RWPE2 (cell line): ENCODE data around the gene SART3.
"Not testable (repeated sequence)": the region's sequence is repeated elsewhere in the genome, so short reads cannot be mapped to it uniquely, and the experiment has no call there.

Source experiments
- ATAC-seq: fragments of 200-7000 bp; cut with Tn5 transposase; 3 replicates; pipeline ENCODE4 v1.9.1; 2021; ENCODE audit warnings: low read depth
- DNase-seq: peaks from one replicate; pipeline ENCODE4 v3.0.0-alpha.2; 2020; ENCODE audit warnings: low spot score
- H3K27ac ChIP-seq: fragments of 450-650 bp; 2 replicates; pipeline ENCODE4 v1.5.1; 2017; ENCODE audit warnings: mild to moderate bottlenecking; ENCODE audit not compliant: poor library complexity, severe bottlenecking
- H3K27me3 ChIP-seq: fragments of 250-450 bp; sonication (Bioruptor Pico); 2 replicates; pipeline ENCODE4 v1.5.1; 2021; ENCODE audit warnings: mild to moderate bottlenecking, moderate library complexity; ENCODE audit not compliant: insufficient read depth, poor library complexity, severe bottlenecking
- H3K36me3 ChIP-seq: fragments of 250-450 bp; sonication (Bioruptor Pico); 2 replicates; pipeline ENCODE4 v1.5.1; 2020; ENCODE audit warnings: low read depth, mild to moderate bottlenecking, moderate library complexity
- H3K4me1 ChIP-seq: fragments of 250-450 bp; sonication (Bioruptor Pico); 2 replicates; pipeline ENCODE4 v1.5.1; 2021; ENCODE audit warnings: mild to moderate bottlenecking, moderate library complexity; ENCODE audit not compliant: insufficient read depth, poor library complexity, severe bottlenecking
- H3K4me3 ChIP-seq: fragments of 250-450 bp; sonication (Bioruptor Pico); 2 replicates; pipeline ENCODE4 v1.5.1; 2021; ENCODE audit warnings: mild to moderate bottlenecking, moderate library complexity; ENCODE audit not compliant: severe bottlenecking
- H3K9me3 ChIP-seq: fragments of 250-450 bp; sonication (Bioruptor Pico); 2 replicates; pipeline ENCODE4 v1.5.1; 2021; ENCODE audit warnings: mild to moderate bottlenecking, moderate library complexity; ENCODE audit not compliant: severe bottlenecking
- TF ChIP-seq, protein P1 (sequence below): fragments of 450-650 bp; IDR thresholded peaks from one replicate; pipeline ENCODE4 v1.5.1; 2017; ENCODE audit warnings: mild to moderate bottlenecking, moderate library complexity; ENCODE audit not compliant: poor library complexity, severe bottlenecking

The SART3 gene

GRCh38 chr12:108592033-108592909, 31.3 kb upstream of the SART3 start:
- DNase-seq (no peak), ATAC-seq (no peak)
- Histone ChIP-seq H3K4me3 (no peak overlapping the region), H3K27me3 (no peaks in the 10 kb centered on the region), H3K27ac (no peak overlapping the region), H3K36me3 (no peaks in the 10 kb centered on the region), H3K9me3 (no peaks in the 10 kb centered on the region), H3K4me1 (no peaks in the 10 kb centered on the region)
- TF ChIP-seq, protein P1, sequence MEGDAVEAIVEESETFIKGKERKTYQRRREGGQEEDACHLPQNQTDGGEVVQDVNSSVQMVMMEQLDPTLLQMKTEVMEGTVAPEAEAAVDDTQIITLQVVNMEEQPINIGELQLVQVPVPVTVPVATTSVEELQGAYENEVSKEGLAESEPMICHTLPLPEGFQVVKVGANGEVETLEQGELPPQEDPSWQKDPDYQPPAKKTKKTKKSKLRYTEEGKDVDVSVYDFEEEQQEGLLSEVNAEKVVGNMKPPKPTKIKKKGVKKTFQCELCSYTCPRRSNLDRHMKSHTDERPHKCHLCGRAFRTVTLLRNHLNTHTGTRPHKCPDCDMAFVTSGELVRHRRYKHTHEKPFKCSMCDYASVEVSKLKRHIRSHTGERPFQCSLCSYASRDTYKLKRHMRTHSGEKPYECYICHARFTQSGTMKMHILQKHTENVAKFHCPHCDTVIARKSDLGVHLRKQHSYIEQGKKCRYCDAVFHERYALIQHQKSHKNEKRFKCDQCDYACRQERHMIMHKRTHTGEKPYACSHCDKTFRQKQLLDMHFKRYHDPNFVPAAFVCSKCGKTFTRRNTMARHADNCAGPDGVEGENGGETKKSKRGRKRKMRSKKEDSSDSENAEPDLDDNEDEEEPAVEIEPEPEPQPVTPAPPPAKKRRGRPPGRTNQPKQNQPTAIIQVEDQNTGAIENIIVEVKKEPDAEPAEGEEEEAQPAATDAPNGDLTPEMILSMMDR = no peak

GRCh38 chr12:108591267-108591980, 30.5 kb upstream of the SART3 start:
- no peaks in the 10 kb centered on the region for H3K4me1 ChIP-seq
- H3K27ac ChIP-seq = no peak overlapping the region
- no peaks in the 10 kb centered on the region for H3K36me3 ChIP-seq
- H3K4me3 ChIP-seq = no peak overlapping the region
- ATAC-seq = no peak
- no peaks in the 10 kb centered on the region for H3K27me3 ChIP-seq
- no peak for DNase-seq
- TF ChIP-seq, protein P1 = no peak
- H3K9me3 ChIP-seq = no peaks in the 10 kb centered on the region

GRCh38 chr12:108590463-108590862, 29.5 kb upstream of the SART3 start:
- not testable (repeated sequence) for H3K27ac ChIP-seq

GRCh38 chr12:108589840-108590229, 28.9 kb upstream of the SART3 start:
- Histone ChIP-seq H3K9me3 (no peaks in the 10 kb centered on the region), H3K4me3 (no peak overlapping the region)

More at GRCh38 chr12:108590463-108590862, 29.5 kb upstream of the SART3 start:
- not testable (repeated sequence) for H3K4me1 ChIP-seq, DNase-seq, H3K9me3 ChIP-seq, H3K4me3 ChIP-seq, H3K27me3 ChIP-seq, ATAC-seq, H3K36me3 ChIP-seq

More at GRCh38 chr12:108589840-108590229, 28.9 kb upstream of the SART3 start:
- DNase-seq = no peak
- H3K27ac ChIP-seq = no peak overlapping the region
- no peaks in the 10 kb centered on the region for H3K27me3 ChIP-seq
- no peaks in the 10 kb centered on the region for H3K36me3 ChIP-seq
- no peaks in the 10 kb centered on the region for H3K4me1 ChIP-seq
- TF ChIP-seq, protein P1 = no peak
- no peak for ATAC-seq
